Kidney epithelial cell (primary cell): ENCODE measurements around the gene MGAT1. TPM values are rescaled to one million over a fixed set of nuclear protein-coding genes. Genes with fewer than 3 reads are reported as not detected.
"Not testable (repeated sequence)": the region's sequence is repeated elsewhere in the genome, so short reads cannot be mapped to it uniquely, and the experiment has no call there.

Experiments used
- DNase-seq: peaks from one replicate; pipeline ENCODE4 v3.0.0-alpha.2; 2010; ENCODE audit warnings: low read depth
- H3K27me3 ChIP-seq: 2 replicates; pipeline ENCODE4 v1.6.0; 2011; ENCODE audit warnings: low read length; ENCODE audit not compliant: control insufficient read depth, insufficient read depth
- H3K36me3 ChIP-seq: 2 replicates; pipeline ENCODE4 v1.5.1; 2011; ENCODE audit warnings: low read length; ENCODE audit not compliant: control insufficient read depth, insufficient read depth
- H3K4me3 ChIP-seq: 2 replicates; pipeline ENCODE4 v1.5.1; 2011; ENCODE audit warnings: low read depth, mild to moderate bottlenecking, control low read depth, low read length
- total RNA-seq: library from RNA; depleted of rRNA; stranded (reverse); fragments of >200 nt; gene quantifications from 2 replicates; pipeline ENCODE4 v1.2.3, GENCODE V29; 2015
- TF ChIP-seq, protein P1 (sequence below): IDR thresholded peaks from 2 replicates; pipeline ENCODE4 v1.5.1; 2011; ENCODE audit warnings: mild to moderate bottlenecking, moderate library complexity, low read length, control low read depth, inconsistent platforms; ENCODE audit not compliant: insufficient read depth, poor library complexity, severe bottlenecking

MGAT1 gene
- total RNA-seq, 1 donor from 2014 or later = 95.4 TPM

DNA sequence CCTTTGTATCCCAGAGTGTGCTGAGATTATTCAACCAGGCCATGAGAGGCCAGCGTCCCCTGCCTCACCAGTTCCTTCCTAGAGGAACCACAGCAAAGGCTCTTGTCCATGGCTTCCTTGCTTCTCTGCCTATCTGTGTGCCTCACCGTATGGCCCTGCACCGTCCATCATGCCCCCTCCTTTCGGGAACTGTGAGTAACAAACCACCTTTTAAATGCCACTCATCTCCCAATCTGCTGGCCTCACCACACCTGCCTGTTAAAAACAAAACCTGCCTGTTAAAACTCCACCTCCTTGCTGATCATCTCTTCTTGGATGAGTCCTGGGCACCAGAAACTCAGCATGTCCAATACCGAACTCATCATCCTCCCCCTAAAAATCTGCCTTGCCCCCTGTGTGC, 58.4 kb downstream of the MGAT1 start:
- Histone ChIP-seq H3K4me3 (no peak overlapping the region), H3K27me3 (no peaks in the 10 kb centered on the region), H3K36me3 (no peaks in the 10 kb centered on the region)
- TF ChIP-seq, protein P1, sequence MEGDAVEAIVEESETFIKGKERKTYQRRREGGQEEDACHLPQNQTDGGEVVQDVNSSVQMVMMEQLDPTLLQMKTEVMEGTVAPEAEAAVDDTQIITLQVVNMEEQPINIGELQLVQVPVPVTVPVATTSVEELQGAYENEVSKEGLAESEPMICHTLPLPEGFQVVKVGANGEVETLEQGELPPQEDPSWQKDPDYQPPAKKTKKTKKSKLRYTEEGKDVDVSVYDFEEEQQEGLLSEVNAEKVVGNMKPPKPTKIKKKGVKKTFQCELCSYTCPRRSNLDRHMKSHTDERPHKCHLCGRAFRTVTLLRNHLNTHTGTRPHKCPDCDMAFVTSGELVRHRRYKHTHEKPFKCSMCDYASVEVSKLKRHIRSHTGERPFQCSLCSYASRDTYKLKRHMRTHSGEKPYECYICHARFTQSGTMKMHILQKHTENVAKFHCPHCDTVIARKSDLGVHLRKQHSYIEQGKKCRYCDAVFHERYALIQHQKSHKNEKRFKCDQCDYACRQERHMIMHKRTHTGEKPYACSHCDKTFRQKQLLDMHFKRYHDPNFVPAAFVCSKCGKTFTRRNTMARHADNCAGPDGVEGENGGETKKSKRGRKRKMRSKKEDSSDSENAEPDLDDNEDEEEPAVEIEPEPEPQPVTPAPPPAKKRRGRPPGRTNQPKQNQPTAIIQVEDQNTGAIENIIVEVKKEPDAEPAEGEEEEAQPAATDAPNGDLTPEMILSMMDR = no peak
- no peak for DNase-seq

DNA sequence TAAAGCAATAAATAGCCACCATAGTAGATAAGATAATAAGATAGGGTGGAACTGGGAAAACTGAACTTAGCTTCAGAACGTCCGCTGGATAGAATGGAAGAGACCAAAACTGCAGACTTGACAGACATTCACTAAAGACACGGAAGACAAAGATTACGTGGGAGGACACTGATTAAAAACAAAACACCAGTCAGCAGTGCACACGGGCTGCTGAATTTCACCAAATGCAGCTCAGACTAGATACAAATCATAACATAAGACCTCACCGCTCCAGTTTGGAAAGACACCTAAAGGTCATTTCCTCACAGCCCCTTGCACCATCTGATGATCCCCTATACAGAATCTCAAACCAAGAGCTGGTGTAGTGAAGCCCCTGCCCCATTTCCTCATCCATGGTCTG, 59.9 kb downstream of the MGAT1 start:
- TF ChIP-seq, protein P1 = no peak
- Histone ChIP-seq H3K36me3 (no peaks in the 10 kb centered on the region), H3K27me3 (no peaks in the 10 kb centered on the region), H3K4me3 (no peak overlapping the region)
- no peak for DNase-seq

DNA sequence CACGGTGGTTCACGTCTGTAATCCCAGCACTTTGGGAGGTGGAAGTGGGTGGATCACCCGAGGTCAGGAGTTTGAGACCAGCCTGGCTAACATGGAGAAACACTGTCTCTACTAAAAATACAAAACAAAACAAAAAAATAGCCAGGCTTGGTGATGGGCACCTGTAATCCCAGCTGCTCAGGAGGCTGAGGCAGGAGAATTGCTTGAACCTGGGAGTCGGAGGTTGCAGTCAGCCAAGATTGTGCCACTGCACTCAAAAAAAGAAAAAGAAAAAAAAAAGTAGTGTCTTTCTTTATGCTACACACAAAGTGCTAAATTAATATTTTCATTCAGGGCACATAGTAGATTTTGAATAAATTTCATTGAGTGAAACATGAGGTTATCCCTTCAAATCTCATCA, 61.7 kb downstream of the MGAT1 start:
- not testable (repeated sequence) for H3K27me3 ChIP-seq, H3K4me3 ChIP-seq, DNase-seq, H3K36me3 ChIP-seq

DNA sequence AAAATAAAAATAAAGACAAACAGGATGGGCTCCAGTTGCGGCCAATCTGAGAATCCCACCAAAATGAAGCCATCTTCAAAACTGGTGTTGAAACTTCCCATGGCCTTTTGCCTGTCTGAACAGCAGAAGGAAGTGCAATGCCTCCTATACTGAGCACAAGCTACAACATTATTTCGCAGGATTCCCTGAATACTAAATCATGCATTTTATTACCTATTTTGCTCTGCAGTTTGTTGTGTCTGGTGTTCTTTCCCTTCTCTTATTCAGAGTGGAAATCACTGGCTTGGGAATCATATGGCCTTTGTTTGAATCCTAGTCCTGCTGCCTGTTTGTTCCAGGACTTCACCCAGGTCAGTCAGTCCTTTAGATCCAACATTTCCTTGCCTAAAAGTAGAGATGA, 62.6 kb downstream of the MGAT1 start, which contains the start of gene OR2Y1:
Gene OR2Y1, minus strand, starts transcription at position 101 of the 400 bp plus-strand sequence. Its CDS starts 0 bp downstream, at position 101.
- TF ChIP-seq, protein P1 = no peak
- no peaks in the 10 kb centered on the region for H3K27me3 ChIP-seq
- no peaks in the 10 kb centered on the region for H3K36me3 ChIP-seq
- DNase-seq = no peak
- H3K4me3 ChIP-seq = no peak within 1 kb of the TSS

DNA sequence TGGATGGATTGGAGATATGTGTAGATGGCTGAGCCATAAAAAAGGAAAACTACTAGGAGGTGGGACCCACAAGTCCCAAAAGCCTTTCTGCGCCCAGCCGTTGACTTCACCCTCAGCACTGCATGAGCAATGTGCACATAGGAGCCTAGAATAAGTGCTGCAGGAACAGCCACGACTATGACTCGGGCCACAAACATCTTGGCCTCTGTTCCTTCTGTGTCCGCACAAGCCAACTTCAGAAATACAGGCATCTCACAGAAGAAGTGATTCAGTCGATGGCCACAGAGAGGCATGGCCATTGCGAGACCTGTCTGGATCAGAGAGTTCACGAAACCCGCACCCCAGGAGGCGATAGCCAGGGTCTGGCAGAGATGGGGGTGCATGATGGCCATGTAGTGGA, 63.3 kb downstream of the MGAT1 start:
- no peaks in the 10 kb centered on the region for H3K27me3 ChIP-seq
- H3K4me3 ChIP-seq = no peak overlapping the region
- DNase-seq = no peak
- TF ChIP-seq, protein P1 = no peak
- no peaks in the 10 kb centered on the region for H3K36me3 ChIP-seq

DNA sequence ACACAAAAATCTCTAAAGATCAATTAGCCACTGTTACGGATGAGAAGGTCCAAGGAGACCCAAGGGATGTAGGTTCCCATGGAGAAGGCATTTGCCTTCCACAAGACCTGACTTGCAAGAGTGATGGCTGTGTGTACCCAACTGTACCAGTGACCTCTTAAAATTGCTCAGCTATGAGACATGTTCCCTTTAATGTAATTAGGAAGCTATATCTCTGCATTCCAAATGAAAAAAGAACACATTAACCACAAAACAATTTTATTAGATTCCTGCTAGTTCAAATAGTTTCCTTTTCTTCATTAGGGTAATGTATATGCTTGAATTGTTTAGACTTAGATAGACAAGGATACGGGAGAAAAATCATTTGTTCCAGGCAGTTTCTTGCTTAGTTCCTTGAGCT, 66.1 kb downstream of the MGAT1 start:
- Histone ChIP-seq H3K27me3 (no peaks in the 10 kb centered on the region), H3K4me3 (no peak overlapping the region), H3K36me3 (no peaks in the 10 kb centered on the region)
- TF ChIP-seq, protein P1 = no peak
- DNase-seq = no peak

Other genes starting within 250 kb of the MGAT1 start
- 3.7 TPM in 1 of 2 replicates, not detected in the other for gene SCGB3A1, start 211.3 kb downstream of the MGAT1 start, total RNA-seq
- gene FLT4, start 153.2 kb downstream of the MGAT1 start, total RNA-seq = 1.1 and 2.6 TPM in 2 replicates
- not detected in 2 replicates for gene OR2Y1, start 62.7 kb downstream of the MGAT1 start, total RNA-seq
- 26.0 and 31.1 TPM in 2 replicates for gene ZFP62, start 58.5 kb upstream of the MGAT1 start, total RNA-seq
- gene BTNL8, start 96.4 kb upstream of the MGAT1 start, total RNA-seq = not detected in 2 replicates
- gene BTNL3, start 186.0 kb upstream of the MGAT1 start, total RNA-seq = not detected in 2 replicates
- 0.21 TPM in 1 of 2 replicates, not detected in the other for gene BTNL9, start 237.5 kb upstream of the MGAT1 start, total RNA-seq